PC-3 (cell line): ENCODE results near the gene CEP126.

Experiments
- EZH2 ChIP-seq: fragments of 300-600 bp; sonication (generic); IDR thresholded peaks from one replicate; pipeline ENCODE4 v1.6.1; 2017; ENCODE audit warnings: antibody characterized with exemption, mild to moderate bottlenecking, low read length; ENCODE audit not compliant: unreplicated experiment
- TF ChIP-seq, protein P1 (sequence below): fragments of 300-600 bp; sonication (generic); conservative IDR thresholded peaks from 2 replicates; pipeline ENCODE4 v1.5.1; 2017; ENCODE audit warnings: antibody characterized with exemption, low read depth, mild to moderate bottlenecking, low read length

DNA sequence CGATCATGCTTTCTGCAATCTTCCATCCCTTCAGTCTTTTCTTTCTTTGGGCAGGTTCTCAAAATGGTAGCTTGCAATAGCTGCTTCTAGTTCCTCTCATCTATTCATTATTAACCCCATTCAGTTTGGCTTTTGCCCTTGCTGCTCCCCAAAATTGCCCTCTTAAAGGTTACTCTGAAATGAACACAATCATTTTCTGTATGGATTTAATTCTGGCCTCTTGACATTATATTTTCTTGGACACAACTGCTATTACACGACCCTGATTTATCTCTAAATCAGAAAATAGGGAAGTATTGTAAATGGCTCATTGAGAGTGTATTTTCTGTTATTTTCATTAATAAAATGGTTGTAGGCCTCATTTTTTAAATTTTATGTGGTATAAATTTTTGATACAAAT lies 1.6 kb downstream of the CEP126 start, which contains the start of gene ANGPTL5:
- TF ChIP-seq, protein P1, sequence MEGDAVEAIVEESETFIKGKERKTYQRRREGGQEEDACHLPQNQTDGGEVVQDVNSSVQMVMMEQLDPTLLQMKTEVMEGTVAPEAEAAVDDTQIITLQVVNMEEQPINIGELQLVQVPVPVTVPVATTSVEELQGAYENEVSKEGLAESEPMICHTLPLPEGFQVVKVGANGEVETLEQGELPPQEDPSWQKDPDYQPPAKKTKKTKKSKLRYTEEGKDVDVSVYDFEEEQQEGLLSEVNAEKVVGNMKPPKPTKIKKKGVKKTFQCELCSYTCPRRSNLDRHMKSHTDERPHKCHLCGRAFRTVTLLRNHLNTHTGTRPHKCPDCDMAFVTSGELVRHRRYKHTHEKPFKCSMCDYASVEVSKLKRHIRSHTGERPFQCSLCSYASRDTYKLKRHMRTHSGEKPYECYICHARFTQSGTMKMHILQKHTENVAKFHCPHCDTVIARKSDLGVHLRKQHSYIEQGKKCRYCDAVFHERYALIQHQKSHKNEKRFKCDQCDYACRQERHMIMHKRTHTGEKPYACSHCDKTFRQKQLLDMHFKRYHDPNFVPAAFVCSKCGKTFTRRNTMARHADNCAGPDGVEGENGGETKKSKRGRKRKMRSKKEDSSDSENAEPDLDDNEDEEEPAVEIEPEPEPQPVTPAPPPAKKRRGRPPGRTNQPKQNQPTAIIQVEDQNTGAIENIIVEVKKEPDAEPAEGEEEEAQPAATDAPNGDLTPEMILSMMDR = no peak
- TF ChIP-seq EZH2 = no peak
